Fibroblast of lung (primary cell): ENCODE data around the gene PPP2R3B. TPM values are rescaled to one million over a fixed set of nuclear protein-coding genes. Genes with fewer than 3 reads are reported as not detected.

Source experiments
- DNase-seq, 2 donors: peaks; one replicate each; pipeline versions ENCODE4 v3.0.0 to v3.0.0-alpha.2; 2010; ENCODE audit warnings: low read depth in 2 of 2
- H2AFZ ChIP-seq: 2 replicates; pipeline ENCODE4 v1.5.1; 2012; ENCODE audit warnings: low read length, control low read depth, inconsistent platforms
- H3K27ac ChIP-seq: 2 replicates; pipeline ENCODE4 v1.5.1; 2011; ENCODE audit warnings: low read length, control low read depth; ENCODE audit not compliant: insufficient read depth
- H3K27me3 ChIP-seq: 2 replicates; pipeline ENCODE4 v1.5.1; 2011; ENCODE audit warnings: mild to moderate bottlenecking, low read length; ENCODE audit not compliant: control insufficient read depth, insufficient read depth
- H3K36me3 ChIP-seq: 2 replicates; pipeline ENCODE4 v1.5.1; 2011; ENCODE audit warnings: low read length; ENCODE audit not compliant: control insufficient read depth, insufficient read depth
- H3K4me1 ChIP-seq: 2 replicates; pipeline ENCODE4 v1.5.1; 2011; ENCODE audit warnings: low read length; ENCODE audit not compliant: control insufficient read depth, insufficient read depth; ENCODE audit errors: extremely low read depth
- H3K4me2 ChIP-seq: 2 replicates; pipeline ENCODE4 v1.5.1; 2011; ENCODE audit warnings: low read length, control low read depth; ENCODE audit not compliant: insufficient read depth; ENCODE audit errors: extremely low read depth
- H3K4me3 ChIP-seq, 4 experiments: fragments of 200-600 bp in 1 of 4; sonication (generic) in 1 of 4; replicated peaks in 1 of 4; 2 replicates each; pipeline ENCODE4 v1.5.1; 2011 to 2016; ENCODE audit warnings: low read length in 4 of 4, low read depth in 3 of 4, mild to moderate bottlenecking in 3 of 4, control low read depth in 2 of 4, inconsistent platforms in 1 of 4, mixed read lengths in 1 of 4; ENCODE audit not compliant: insufficient read depth in 1 of 4; ENCODE audit errors: control extremely low read depth in 1 of 4
- H3K79me2 ChIP-seq: 2 replicates; pipeline ENCODE4 v1.5.1; 2012; ENCODE audit warnings: mild to moderate bottlenecking, low read length, inconsistent platforms; ENCODE audit not compliant: control insufficient read depth, insufficient read depth
- H3K9ac ChIP-seq: 2 replicates; pipeline ENCODE4 v1.5.1; 2011; ENCODE audit warnings: mild to moderate bottlenecking, low read length, control low read depth; ENCODE audit not compliant: insufficient read depth
- H3K9me3 ChIP-seq: 2 replicates; pipeline ENCODE4 v1.5.1; 2012; ENCODE audit warnings: low read depth, low read length; ENCODE audit not compliant: control insufficient read depth, insufficient read depth
- H4K20me1 ChIP-seq: 2 replicates; pipeline ENCODE4 v1.5.1; 2011; ENCODE audit warnings: low read length; ENCODE audit not compliant: control insufficient read depth, insufficient read depth; ENCODE audit errors: extremely low read depth
- EZH2 ChIP-seq: IDR thresholded peaks from 2 replicates; pipeline ENCODE4 v1.5.1; 2012; ENCODE audit warnings: low read length, control low read depth, mild to moderate bottlenecking; ENCODE audit errors: missing control alignments
- polyA plus RNA-seq, 2 donors: library from polyadenylated mRNA; depleted of rRNA in 1 of 2; stranded (reverse) in 1 of 2; unstranded in 1 of 2; fragments of >200 nt; gene quantifications; 2 replicates each; pipeline ENCODE4 v1.2.1, GENCODE V29; 2011 to 2012; ENCODE audit warnings: missing spikeins in 1 of 2
- total RNA-seq: library from RNA; depleted of rRNA; stranded (reverse); fragments of >200 nt; gene quantifications from 2 replicates; pipeline ENCODE4 v1.2.1, GENCODE V29; 2014
- TF ChIP-seq, protein P1 (sequence below), 2 donors: IDR thresholded peaks in 1 of 2; conservative IDR thresholded peaks in 1 of 2; 1 replicate in 1 of 2; 2 replicates in 1 of 2; pipeline ENCODE4 v1.5.1; 2011 to 2012; ENCODE audit warnings: low read length in 2 of 2, control low read depth in 1 of 2, inconsistent platforms in 1 of 2, low read depth in 1 of 2, mild to moderate bottlenecking in 1 of 2

Gene PPP2R3B
- total and polyA plus RNA-seq, 2 donors (not counting 1 experiment from before 2014, with no cell fraction given) = 3.2 to 14.7 TPM

GRCh38 chrX:431492-432111 lies 44.9 kb upstream of the PPP2R3B start:
- no peaks in the 10 kb centered on the region for H3K9me3 ChIP-seq
- no peak overlapping the region for H3K4me3 ChIP-seq
- no peak overlapping the region for H3K9ac ChIP-seq

DNA sequence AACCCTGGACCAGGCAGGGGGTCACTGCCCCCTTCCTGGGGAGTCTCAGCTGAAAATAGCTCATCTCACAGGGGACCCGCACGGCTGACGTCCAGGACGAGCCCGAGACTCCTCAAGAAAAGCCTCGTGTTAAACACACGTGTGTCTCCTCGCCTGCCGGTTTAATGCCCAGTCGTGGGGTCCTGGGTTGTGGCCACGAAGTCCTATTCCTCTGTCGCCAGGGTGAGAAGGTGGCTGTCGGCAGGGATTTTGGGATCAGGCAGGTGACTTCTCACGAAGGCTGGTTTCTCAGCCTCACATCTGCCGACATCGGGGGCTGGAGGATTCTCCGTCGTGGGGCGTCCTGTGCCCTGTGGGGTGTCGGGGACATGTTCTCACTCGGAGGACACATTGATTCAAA lies 44.3 kb upstream of the PPP2R3B start:
- Histone ChIP-seq H3K4me2 (no peak overlapping the region), H3K4me1 (no peaks in the 10 kb centered on the region), H3K79me2 (no peaks in the 10 kb centered on the region), H3K9ac (no peak overlapping the region), H3K36me3 (no peaks in the 10 kb centered on the region), H3K27ac (no peak overlapping the region), H3K27me3 (no peaks in the 10 kb centered on the region), H4K20me1 (no peaks in the 10 kb centered on the region), H3K9me3 (no peaks in the 10 kb centered on the region), H2AFZ (no peak overlapping the region), H3K4me3 (no peak overlapping the region)
- no peak for TF ChIP-seq EZH2
- TF ChIP-seq, protein P1, sequence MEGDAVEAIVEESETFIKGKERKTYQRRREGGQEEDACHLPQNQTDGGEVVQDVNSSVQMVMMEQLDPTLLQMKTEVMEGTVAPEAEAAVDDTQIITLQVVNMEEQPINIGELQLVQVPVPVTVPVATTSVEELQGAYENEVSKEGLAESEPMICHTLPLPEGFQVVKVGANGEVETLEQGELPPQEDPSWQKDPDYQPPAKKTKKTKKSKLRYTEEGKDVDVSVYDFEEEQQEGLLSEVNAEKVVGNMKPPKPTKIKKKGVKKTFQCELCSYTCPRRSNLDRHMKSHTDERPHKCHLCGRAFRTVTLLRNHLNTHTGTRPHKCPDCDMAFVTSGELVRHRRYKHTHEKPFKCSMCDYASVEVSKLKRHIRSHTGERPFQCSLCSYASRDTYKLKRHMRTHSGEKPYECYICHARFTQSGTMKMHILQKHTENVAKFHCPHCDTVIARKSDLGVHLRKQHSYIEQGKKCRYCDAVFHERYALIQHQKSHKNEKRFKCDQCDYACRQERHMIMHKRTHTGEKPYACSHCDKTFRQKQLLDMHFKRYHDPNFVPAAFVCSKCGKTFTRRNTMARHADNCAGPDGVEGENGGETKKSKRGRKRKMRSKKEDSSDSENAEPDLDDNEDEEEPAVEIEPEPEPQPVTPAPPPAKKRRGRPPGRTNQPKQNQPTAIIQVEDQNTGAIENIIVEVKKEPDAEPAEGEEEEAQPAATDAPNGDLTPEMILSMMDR (conservative IDR thresholded peaks at IDR 0.05 in 1 of 2, IDR thresholded peaks at IDR 0.05 in 1 of 2; ENCODE audit: low read depth in 1 of 2, low read length in 2 of 2) = no peak
- no peak for DNase-seq

More at GRCh38 chrX:431492-432111, 44.9 kb upstream of the PPP2R3B start:
- Histone ChIP-seq H2AFZ (no peak overlapping the region), H3K27me3 (no peaks in the 10 kb centered on the region), H3K27ac (no peak overlapping the region), H3K79me2 (no peaks in the 10 kb centered on the region), H4K20me1 (no peaks in the 10 kb centered on the region), H3K4me2 (no peak overlapping the region), H3K4me1 (no peaks in the 10 kb centered on the region), H3K36me3 (no peaks in the 10 kb centered on the region)
- DNase-seq = no peak
- TF ChIP-seq, protein P1 (conservative IDR thresholded peaks at IDR 0.05 in 1 of 2, IDR thresholded peaks at IDR 0.05 in 1 of 2; ENCODE audit: low read depth in 1 of 2, low read length in 2 of 2) = no peak
- no peak for TF ChIP-seq EZH2

- H3K9me3 ChIP-seq = no peaks in the 10 kb centered on the region
- no peak overlapping the region for H3K9ac ChIP-seq
- no peak overlapping the region for H3K4me3 ChIP-seq
- H3K27me3 ChIP-seq = no peaks in the 10 kb centered on the region
- TF ChIP-seq, protein P1 (conservative IDR thresholded peaks at IDR 0.05 in 1 of 2, IDR thresholded peaks at IDR 0.05 in 1 of 2; ENCODE audit: low read depth in 1 of 2, low read length in 2 of 2) = no peak
- no peak for TF ChIP-seq EZH2
- no peaks in the 10 kb centered on the region for H3K36me3 ChIP-seq
- no peaks in the 10 kb centered on the region for H3K4me1 ChIP-seq
- H3K79me2 ChIP-seq = no peaks in the 10 kb centered on the region
- H4K20me1 ChIP-seq = no peaks in the 10 kb centered on the region
- no peak for DNase-seq
- no peak overlapping the region for H2AFZ ChIP-seq
- H3K27ac ChIP-seq = no peak overlapping the region
- no peak overlapping the region for H3K4me2 ChIP-seq
These were observed 42.6 kb upstream of the PPP2R3B start for GRCh38 chrX:429266-429825.
